Hippocampal formation (tissue), 2 donors: ENCODE results near the gene KRT33A.
"Not testable (repeated sequence)": the region's sequence is repeated elsewhere in the genome, so short reads cannot be mapped to it uniquely, and the experiment has no call there.

Source experiments
- DNase-seq, 2 donors: peaks; one replicate each; lab custom pipeline; 2025; lab: John Stamatoyannopoulos, UW

KRT33A gene

DNA sequence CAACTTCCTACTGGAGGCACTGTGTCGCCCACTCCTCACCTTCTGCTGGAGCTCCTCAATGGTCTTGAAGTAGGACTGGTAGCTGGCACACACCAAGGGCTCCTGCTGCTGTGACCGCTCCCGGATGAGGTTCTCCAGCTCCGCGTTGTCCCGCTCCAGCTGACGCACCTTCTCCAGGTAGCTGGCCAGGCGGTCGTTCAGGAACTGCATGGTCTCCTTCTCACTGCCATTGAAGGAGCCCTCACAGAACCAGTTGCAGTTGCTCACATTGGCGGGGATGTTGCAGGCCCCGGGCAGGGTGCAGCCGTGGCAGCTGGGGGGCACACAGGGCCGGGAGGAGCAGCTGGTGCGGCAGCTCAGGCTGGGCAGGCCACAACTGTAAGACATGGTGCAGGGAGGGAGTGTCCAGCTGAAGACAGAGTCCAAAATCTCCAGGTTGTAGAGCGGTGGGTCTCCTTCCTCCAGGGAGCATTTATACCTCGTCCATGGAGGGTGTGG, at the start of gene KRT33A:
KRT33A (minus strand) TSS at position 448 of the 498 bp plus-strand sequence; CDS start at position 387, 61 bp downstream.
- not testable (repeated sequence) for DNase-seq

DNA sequence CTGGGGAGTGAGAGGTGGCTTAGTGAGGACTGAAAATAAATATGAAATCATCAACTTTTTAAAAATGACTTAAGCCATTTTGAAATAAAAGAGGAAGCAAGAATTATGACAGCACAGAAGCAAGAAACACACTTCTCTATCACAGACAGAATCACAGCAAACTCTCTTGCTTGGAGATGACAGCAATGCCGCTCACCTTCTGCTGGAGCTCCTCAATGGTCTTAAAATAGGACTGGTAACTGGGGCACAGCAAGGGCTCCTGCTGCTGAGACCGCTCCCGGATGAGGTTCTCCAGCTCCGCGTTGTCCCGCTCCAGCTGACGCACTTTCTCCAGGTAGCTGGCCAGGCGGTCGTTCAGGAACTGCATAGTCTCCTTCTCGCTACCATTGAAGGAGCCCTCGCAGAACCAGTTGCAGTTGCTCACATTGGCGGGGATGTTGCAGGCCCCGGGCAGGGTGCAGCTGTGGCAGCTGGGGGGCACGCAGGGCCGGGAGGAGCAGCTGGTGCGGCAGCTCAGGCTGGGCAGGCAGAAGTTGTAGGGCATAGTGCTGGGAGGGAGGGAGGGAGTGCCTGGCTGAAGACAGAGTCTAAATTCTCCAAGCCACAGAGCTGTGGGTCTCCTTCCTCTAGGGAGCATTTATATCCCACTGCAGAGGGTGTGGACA, 46.5 kb upstream of the KRT33A start, which contains the start of gene KRT31:
KRT31 (minus strand) TSS at position 613 of the 665 bp plus-strand sequence; CDS start at position 544, 69 bp downstream.
- DNase-seq = no peak

DNA sequence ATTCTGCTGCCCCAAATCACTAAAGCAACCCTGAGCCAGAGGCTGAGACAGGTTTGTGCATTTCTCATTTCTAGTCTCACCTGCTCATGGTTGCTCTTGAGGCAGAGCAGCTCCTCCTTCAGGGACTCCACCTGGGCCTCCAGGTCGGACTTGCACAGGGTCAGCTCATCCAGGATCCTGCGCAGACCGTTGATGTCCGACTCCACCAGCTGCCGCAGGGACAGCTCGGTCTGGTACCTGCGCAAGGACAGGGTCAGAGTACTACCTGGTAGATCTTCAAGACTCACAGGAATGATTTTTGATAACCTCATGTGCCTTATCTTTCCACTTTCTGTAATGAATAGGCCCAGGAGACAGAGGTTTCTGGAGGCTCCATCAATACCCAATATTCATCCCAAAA, 45.7 kb upstream of the KRT33A start:
- no peak for DNase-seq

DNA sequence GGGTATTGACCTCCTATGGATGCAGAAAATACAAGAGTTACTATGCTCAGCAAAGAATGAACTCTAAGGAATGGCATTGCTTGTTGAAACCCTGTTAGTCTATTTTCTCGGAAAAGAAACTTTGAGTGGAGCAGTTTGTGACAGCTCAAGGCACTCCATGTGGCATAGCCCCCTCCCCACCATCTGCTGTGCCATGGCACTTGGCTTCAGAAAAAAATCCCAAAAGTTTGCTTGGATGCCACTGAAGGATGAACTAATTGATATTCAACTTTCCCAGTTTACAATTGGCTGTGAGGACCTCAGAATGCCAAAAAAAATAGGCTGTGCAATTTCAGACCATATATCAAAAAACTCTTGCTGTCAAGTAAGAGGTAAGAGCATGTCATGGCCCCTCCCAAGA, 45.0 kb upstream of the KRT33A start:
- no peak for DNase-seq

DNA sequence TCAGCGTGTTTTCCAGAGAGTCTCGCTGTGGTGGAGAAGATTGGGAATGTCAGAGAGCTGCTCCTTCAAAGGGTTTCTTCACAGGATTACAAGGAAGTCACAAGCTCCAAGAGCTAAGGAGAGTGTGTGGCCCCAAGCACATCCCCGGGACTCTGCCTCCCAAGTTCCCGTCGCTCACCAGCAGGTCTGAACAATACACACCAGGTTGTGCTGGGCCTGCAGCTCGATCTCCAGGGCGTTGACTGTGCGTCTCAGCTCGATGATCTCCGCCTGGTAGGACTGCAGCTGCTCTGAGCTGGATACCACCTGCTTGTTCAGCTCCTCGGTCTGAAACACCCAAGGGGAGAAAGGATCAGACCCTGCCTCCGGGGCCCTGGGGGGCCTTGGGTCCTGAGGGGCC, 44.4 kb upstream of the KRT33A start:
- not testable (repeated sequence) for DNase-seq

DNA sequence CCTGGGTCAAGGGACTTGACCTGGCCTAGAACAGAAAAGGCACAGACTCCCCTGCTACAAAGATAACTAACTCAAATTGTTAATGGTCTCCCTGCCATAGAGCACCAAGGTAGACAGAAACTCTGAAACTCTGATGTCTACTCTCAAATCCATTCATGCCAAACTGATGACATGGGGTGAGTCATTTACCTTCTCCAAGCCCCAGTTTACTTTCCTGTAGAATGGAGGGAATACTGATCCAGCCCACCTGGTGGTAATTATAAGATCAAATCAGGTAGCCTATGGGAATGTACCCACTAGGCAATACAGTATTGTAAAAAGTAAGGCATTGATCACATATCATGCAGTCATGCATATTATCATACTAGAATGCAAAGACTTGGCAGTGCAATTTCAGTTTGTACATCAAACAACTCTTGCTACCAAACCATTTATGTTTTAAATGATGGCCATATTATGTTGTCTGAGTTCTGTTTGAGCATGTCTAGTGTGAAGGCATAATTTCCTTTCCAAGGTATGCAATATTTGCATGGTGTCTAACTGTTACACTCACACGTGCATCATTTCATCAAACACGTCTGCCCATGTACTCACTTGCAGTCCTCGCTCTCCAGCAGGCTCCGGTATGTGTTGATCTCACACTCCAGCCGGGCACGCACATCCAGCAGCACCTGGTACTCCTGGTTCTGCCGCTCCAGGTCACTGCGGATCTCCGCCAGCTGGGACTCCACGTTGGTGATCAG, 43.8 kb upstream of the KRT33A start:
- no peak for DNase-seq

DNA sequence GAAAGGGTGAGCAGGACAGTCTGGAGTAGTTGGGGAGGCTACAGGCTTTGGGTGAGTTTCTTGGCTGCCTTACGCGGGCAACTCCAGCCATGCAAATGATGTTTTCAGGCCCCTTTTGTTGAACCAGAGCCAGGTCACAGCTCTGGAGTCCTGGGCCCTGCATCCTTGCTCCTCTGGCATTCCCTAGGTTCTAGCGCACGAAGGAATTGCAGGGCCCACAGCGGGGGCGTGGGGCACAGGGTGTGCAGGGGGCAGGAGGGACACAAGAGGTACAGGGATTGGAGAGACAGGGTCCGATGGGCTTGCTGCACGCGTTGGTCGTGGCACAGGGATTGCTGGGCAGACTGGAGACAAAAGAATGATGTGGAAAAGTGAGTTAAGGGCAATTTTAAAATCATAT, 43.2 kb upstream of the KRT33A start:
- no peak for DNase-seq

DNA sequence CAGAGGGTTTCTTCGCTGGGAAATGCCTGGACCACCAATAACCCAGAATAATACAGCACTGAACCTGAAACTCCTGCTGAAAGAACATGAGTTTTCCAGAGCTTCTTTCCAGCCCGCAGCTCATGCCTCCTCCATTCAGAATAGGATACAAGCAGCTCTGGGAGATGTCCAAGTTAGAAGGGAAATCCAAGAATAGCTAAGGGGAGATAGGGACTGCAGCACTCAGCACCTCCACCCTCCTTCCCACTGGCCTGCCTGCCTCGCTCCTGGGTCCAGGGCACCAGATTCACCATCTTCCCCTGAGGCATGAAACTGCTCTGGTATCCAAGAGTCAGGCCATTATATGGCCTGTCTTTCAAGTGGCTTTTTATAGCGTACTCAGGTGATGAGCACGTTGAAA, 42.7 kb upstream of the KRT33A start:
- DNase-seq = no peak

DNA sequence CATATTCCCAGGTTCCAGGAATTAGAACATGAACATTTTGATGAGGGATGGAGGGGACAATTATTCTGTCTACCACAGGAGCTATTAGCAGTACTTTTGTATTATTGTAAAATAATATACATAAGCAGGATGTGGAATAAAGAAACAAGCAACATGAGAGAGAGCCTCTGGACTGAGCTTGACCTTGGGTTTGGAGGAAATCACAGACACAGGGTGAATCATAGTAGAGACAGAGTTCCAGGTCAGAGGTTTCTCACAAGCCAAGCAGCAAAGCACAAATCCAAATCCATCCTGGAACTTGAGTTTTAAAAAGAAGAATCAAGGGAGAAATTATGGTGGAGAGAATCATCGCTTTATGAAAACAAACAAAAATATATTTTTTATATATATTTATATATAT, 41.6 kb upstream of the KRT33A start:
- DNase-seq = no peak

DNA sequence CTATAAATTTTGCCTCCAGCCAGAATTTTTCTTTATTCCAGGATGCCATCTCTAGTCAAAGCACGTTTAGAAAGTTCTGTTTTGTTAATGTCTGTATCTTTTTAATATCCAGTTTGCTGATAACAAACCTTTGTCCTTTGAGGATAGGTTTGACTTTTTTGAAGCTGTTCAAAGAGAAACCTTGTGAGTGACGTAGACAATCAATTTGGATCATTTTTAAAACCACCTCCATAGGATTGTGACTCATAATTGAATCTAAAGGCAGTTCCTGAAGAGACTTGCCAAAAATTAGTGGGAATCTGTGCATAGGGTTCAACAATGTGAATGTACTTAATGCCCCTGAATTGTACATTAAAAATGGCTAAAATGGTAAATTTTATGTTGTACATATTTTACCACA, 40.9 kb upstream of the KRT33A start:
- no peak for DNase-seq

DNA sequence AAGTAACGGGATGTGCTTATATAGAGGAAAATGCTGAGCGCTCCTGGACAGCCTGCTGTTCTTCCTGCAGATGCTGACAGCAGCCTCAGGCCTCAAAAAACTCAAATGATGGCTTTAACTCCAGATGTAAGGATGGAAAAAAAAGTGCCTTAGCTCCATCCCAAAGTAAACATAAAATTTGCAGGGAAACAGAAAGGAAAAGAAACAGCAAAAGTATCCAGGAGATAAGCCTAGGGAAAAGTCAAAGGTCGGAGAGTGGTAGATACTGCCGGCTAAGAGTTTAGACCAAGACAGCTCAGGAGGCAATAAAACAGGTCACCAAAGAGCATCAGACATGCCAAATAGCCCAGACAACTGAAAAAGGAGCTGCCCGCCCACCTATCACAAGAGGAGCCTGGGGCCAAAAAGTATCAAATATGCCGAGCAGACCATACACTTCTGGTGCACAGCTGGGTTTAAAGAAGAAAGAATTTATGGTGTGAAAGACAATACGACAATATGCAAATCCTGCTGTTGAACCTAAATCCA, 39.8 kb upstream of the KRT33A start:
- DNase-seq = no peak

DNA sequence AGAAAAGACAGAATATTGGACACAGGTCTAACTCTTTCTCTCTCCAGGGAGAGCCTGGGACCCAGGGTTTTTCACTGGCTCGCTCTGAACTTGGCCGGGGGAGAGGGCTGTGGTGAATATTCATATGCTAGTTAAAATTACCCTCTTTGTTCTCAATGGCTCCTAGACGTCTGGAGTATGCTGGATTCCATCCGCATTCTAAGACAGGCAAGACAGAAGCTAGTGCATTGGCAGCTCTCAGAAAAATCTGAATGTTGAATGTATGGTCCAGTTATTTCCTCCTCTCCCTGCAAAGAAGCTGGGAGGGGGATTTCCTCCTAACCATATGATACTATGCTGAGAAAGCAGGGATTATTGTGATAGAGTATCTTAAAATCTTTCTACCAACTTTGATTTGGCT, 37.0 kb upstream of the KRT33A start:
- DNase-seq = no peak

DNA sequence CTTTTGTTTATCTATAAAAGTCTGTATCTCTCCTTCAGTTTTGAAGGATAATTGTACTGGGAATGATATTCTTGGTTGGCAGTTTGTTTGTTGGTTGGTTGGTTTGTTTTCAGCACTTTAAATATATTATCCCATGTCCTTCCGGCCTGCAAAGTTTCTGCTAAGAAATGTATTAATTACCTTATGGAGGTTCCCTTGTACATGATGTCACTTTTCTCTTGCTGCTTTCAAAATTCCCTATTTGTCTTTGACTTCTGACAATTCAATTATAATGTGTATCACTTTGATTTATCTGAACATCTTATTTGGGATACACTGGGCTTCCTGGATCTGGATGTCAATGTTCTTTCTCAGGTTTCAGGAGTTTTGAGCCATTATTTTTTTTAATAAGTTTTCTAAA, 35.6 kb upstream of the KRT33A start:
- DNase-seq = no peak

DNA sequence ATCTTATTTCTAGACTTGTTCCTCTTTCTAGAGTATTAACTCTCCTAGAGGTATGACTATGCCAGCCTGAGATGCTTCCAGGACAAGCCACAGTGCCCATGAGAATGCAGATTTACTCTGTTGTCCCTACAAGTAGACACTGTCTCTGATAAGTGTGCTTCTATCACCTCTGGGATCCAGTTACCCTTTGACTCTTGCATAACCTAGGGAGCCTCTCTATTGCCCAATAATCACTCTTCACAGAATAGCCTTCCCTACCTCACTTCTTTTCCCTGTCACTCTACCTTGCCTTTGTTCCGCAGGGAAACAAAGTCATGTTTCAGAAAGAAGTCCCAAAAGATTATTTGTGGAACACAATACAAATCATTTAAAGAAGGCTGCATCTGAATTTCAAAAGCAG, 33.1 kb upstream of the KRT33A start:
- DNase-seq = no peak

DNA sequence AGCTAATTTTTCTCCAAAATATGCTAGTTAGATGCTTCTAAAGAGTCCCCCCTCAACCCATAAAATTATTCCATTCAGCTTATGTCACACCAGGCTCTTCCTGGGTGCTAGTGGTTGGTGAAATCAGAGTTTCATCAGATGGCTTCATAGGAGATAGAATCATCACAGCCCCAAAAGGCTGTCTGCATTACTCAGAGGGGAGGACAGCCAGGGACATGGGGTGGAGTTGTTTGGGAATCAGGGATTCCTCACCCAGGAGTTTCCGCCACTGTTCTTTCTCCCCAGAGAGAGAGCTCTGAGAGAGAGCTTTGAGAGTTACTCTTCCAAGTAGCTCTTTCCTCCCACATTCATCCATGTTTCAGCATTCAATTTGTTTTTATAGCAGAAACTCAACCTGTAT, 31.8 kb upstream of the KRT33A start:
- DNase-seq = no peak

DNA sequence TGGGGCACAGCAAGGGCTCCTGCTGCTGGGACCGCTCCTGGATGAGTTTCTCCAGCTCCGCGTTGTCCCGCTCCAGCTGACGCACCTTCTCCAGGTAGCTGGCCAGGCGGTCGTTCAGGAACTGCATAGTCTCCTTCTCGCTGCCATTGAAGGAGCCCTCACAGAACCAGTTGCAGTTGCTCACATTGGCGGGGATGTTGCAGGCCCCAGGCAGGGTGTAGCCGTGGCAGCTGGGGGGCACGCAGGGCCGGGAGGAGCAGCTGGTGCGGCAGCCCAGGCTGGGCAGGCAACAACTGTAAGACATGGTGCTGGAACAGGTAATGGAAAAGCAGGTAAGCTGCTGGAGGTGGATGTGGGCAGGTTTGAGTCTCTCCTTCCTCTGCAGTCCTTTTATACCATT, 31.3 kb upstream of the KRT33A start, which contains the start of gene KRT34:
KRT34 (minus strand) TSS at position 364 of the 400 bp plus-strand sequence; CDS start at position 304, 60 bp downstream.
- not testable (repeated sequence) for DNase-seq

DNA sequence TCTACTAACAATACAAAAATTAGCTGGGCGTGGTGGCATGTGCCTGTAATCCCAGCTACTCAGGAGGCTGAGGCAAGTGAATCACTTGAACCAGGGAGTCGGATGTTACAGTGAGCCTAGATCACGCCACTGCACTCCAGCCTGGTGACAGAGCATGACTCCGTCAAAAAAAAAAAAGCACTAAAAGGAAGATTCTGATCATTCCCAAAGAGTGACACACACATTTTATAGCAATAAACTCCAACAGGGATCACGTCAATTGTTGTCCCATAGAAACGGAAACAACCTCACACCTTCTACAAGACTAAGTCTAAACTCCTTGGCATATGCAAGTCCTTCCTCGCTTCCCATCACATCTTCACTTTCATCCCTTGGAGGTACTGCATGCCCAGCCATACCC, 29.5 kb upstream of the KRT33A start:
- DNase-seq = not testable (repeated sequence)

DNA sequence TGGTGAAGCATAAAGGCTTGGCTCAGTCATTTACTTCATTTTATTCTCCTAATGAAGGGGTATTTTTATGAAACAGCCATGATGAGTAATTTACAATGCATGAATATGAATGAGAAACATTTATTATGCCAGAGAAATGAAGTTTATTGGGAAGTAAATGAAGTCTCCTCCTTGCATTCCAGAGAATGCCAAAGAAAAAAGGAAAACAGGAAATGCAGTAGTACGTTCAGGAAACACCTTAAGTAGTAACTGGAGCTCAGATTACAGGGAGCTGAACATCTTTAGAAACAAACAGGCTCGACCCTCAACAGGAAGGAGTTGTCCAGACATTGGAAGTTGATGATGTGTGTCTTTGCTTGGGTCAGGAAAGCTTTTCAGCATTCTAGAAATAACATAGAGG, 26.9 kb upstream of the KRT33A start:
- DNase-seq = no peak

DNA sequence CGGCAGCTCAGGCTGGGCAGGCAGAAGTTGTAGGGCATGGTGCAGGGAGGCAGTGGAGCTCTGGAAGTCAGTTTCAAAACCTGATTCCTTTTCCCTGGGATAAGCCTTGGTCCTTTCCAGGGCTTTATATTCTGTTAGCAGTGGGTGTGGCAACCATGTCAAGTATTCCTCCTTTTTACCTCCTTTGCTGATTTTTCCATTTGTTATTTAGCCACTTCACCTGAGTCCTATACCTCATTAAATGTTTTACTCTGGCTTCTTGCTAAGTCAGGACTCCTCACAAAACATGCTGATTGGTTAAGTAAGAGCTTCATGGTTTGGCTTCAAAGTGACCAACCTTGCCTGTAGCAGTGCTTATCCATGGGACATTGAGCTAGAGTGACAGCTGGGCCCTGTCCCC, 19.1 kb upstream of the KRT33A start, which contains the start of gene KRT33B:
KRT33B (minus strand) TSS at position 101 of the 400 bp plus-strand sequence; CDS start at position 38, 63 bp downstream.
- no peak for DNase-seq

DNA sequence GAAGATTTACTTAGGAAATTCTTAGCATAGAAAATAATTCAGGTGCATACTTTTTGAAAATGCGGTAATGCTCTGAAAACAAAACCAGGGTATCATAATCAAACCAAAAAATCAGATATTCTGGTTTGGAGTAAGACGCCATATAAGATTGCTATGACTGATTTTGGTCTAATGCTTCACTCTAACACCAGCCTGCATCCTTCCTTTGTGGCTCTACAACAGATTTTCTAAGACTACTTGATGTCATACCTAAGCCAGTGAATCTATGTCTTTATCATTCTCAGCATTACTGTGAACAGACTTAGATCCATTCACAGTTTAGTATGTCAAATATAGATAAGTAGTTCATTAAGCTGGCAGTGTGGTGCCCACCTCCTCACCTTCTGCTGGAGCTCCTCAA, 18.4 kb upstream of the KRT33A start:
- peak in 1 of 2 donors; percentile 2 for DNase-seq

DNA sequence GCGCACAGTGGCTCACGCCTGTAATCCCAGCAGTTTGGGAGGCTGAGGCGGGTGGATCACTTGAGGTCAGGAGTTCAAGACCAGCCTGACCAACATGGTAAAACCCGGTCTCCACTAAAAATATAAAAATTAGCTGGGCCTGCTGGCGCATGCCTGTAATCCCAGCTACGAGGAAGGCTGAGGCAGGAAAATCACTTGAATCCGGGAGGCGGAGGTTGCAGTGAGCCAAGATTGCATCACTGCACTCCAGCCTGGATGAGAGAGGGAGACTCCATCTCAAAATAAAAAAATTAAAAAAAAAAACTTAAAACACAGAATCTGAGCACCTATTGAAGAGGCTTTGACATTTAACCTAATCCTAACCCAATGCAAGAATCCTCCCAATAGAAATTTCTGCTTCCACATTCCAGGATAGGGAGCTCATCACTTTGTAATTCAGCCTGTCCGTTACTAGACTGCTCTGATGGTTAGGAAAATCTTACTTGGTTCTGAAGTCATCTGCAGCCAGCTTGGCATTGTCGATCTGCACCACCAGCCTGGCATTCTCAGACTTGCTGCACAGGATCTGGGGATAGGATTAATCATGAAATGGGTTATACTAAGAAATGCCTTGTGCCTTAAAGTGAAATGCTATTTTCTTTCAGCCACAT, 16.9 kb upstream of the KRT33A start:
- no peak for DNase-seq

DNA sequence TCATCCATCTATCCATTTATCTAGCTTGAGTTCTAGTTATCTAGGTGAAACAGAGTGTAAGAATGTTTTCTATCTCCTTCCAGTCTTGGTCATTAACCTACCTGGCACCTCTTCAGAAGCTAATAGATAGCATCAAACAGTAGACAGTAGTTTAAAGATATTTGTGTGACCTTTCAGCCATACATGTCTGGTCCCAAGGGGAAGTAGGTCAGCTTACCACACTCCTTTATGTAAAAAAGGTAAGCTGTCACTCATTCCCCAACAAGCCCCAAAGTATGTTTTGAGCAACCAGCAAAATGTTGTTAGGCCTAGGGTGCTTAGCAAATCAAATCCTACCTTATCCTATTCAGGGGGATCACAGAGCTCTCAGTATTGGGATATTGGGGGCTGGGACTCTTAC, 15.4 kb upstream of the KRT33A start:
- no peak for DNase-seq
